Measurements from ENCODE around the gene PSENEN.

The PSENEN gene

DNA sequence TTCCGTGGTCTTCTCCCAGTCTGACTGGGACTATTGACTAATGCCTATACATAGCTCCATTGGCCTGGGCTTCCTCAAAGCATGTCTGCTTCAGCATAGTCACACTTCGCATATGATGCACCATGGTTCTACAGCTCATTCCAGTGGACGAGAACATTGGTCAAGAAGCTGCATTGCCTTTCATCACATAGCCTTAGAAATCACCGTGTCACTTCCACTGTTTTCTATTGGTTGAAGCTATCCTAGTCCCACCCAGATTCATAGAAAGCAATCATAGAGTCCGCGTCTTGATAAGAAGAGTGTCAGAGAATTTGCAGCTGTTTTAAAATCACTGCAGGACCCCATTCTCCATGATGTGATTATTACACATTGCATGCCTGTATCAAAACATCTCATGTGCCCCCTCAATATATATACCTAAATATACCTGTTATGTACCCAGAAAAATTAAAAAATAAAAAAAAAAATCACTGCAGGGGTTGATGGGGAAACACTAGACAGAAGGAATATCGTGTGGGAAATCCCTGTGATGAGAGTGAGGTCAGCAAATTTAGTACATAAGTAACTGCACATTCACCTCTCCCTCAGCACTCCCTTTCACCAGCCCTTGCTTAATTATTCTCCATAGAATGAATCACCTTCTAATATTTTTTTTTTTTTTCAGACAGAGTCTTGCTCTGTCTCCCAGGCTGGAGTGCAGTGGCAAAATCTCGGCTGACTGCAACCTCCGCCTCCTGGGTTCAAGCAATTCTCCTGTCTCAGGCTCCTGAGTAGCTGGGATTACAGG, 27.8 kb downstream of the PSENEN start:
- DNase-seq (ENCODE audit: low spot score): no peak

- no peak for DNase-seq (ENCODE audit: low spot score)
Observed at GRCh38 chr19:35774274-35775045, 29.0 kb downstream of the PSENEN start.

- DNase-seq (ENCODE audit: low spot score): no peak
Observed at GRCh38 chr19:35775046-35775297, 29.5 kb downstream of the PSENEN start.

- DNase-seq (ENCODE audit: low spot score): peak; percentile 94
Observed at GRCh38 chr19:35775298-35776101, 30.0 kb downstream of the PSENEN start, which contains the start of gene ARHGAP33. TSS of gene ARHGAP33 (plus strand) at chr19:35775564. CDS start at chr19:35775659, 95 bp downstream.

GRCh38 chr19:35776102-35776788, 30.8 kb downstream of the PSENEN start:
- no peak for DNase-seq (ENCODE audit: low spot score)

GRCh38 chr19:35777086-35777841, 31.8 kb downstream of the PSENEN start:
- DNase-seq (ENCODE audit: low spot score): no peak

- DNase-seq (ENCODE audit: low spot score): no peak
Observed at GRCh38 chr19:35777961-35778360, 32.5 kb downstream of the PSENEN start.

DNA sequence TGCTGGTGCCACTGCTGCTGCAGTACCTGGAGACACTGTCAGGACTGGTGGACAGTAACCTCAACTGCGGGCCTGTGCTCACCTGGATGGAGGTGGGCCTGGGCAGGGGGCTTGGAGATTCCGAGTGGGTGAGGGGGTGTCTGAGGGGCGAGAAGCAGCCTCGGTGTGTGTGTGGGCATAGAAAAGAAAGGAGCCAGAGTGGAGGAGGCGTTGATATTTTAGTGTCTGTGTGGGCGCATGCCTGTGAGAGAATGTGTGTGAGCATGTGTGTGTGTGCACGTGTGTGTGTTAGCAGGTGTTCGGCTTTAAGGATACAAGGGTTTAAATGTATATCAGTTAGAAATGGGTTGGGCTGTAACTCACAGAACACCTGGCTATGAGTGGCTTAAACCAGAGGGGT, 33.6 kb downstream of the PSENEN start:
- no peak for DNase-seq (ENCODE audit: low spot score)

- DNase-seq (ENCODE audit: low spot score): no peak
Observed at GRCh38 chr19:35780058-35780457, 34.6 kb downstream of the PSENEN start.

DNA sequence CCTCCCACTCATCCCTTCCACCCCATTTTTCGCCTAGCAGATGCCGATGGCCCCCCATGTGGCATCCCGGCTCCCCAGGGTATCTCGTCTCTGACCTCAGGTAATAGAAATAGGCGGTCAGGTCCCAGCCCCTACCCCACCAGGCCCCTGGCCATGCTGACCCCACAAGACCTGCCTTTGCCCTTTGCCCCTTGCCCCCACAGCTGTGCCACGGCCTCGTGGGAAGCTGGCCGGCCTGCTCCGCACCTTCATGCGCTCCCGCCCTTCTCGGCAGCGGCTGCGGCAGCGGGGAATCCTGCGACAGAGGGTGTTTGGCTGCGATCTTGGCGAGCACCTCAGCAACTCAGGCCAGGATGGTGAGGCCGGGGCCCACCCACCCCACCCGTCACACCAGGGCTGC, 35.3 kb downstream of the PSENEN start:
- no peak for DNase-seq (ENCODE audit: low spot score)

DNA sequence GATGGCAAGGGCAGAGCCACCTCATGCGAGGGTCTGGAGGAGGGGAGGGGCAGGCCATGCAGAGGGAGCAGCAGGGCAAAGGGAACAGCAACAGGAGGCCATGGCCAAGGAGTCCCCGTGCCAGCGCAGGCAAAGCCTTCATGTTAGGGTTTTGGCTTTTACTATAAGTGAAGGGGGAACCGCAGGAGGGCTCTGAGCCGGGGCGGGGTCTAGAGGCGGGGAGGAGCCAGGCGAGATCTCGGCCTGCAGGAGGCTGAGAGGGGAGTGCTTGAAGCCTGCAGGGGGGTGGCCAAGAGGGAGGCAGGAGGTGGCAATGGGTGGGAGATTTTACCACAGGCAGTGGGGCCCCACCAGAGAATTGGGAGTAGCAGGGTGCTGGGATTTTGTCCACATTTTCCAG, 36.2 kb downstream of the PSENEN start:
- no peak for DNase-seq (ENCODE audit: low spot score)

DNA sequence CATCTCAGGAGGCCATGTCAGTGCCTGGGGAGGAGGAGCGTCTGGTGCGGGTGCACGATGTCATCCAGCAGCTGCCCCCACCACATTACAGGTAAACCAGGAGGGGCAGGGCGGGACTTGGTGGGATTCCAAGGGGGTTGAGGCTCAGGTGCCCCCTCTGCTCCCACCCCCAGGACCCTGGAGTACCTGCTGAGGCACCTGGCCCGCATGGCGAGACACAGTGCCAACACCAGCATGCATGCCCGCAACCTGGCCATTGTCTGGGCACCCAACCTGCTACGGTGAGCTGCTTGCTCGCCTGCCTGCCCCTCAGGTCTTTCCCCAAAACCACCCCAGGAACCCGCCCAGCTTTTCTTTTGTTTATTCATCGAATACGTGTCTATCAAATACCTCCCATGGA, 37.1 kb downstream of the PSENEN start:
- DNase-seq (ENCODE audit: low spot score): no peak

GRCh38 chr19:35783469-35784434, 38.3 kb downstream of the PSENEN start:
- DNase-seq (ENCODE audit: low spot score): no peak

GRCh38 chr19:35784503-35785338, 39.3 kb downstream of the PSENEN start:
- no peak for DNase-seq (ENCODE audit: low spot score)

DNA sequence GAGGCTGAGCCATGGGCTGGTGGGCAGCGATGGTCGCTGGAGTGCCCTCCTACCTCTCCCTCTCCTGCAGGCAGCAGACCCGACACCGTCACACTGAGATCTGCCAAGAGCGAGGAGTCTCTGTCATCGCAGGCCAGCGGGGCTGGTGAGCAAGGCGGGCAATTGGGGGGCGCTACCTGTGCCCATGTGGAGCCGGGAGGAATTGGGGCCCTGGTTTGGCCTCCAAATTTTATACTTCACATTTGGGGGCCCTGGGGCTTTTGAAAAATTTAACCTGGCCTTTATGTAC, 39.8 kb downstream of the PSENEN start:
- DNase-seq (ENCODE audit: low spot score): no peak

DNA sequence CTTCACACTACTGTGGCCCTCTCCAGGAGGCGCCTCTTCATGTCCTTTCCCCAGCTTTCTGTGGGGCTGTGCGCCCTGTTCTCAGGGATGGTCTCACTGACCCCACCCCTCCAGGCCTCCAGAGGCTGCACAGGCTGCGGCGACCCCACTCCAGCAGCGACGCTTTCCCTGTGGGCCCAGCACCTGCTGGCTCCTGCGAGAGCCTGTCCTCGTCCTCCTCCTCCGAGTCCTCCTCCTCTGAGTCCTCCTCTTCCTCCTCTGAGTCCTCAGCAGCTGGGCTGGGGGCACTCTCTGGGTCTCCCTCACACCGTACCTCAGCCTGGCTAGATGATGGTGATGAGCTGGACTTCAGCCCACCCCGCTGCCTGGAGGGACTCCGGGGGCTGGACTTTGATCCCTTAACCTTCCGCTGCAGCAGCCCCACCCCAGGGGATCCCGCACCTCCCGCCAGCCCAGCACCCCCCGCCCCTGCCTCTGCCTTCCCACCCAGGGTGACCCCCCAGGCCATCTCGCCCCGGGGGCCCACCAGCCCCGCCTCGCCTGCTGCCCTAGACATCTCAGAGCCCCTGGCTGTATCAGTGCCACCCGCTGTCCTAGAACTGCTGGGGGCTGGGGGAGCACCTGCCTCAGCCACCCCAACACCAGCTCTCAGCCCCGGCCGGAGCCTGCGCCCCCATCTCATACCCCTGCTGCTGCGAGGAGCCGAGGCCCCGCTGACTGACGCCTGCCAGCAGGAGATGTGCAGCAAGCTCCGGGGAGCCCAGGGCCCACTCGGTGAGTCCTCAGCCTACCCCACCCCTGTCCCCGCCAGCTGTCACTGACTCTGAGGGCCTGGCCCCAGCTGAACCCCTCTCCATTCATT, 41.1 kb downstream of the PSENEN start:
- DNase-seq (ENCODE audit: low spot score): no peak

GRCh38 chr19:35787227-35787799, 41.9 kb downstream of the PSENEN start:
- DNase-seq (ENCODE audit: low spot score): no peak

Data from LoVo (cell line).